VCaP (cell line): ENCODE data around the gene CPNE6.

ENCODE experiments used
- H3K27ac ChIP-seq: fragments of 450-650 bp; 2 replicates; pipeline ENCODE4 v1.5.1; 2017
- TF ChIP-seq, protein P1 (sequence below): fragments of 450-650 bp; conservative IDR thresholded peaks from 2 replicates; pipeline ENCODE4 v1.5.1; 2017; ENCODE audit warnings: mild to moderate bottlenecking, moderate library complexity

The CPNE6 gene

DNA sequence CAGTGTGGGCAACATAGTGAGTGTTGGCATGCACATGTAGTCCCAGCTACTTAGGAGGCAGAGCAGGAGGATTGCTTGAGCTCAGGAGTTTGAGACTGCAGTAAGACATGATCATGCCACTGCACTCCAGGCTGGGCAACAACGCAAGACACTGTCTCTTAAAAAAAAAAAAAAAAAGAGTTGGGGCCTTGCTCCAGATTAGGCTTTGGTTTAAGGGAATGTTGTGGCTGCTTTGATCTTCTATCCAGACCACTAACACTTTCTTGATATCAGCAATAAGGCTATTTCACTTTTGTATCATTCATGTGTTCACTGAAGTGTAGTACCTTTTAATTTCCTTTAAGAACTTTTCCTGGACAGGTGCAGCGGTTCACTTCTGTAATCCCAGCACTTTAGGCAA is 56.3 kb downstream of the CPNE6 start:
- TF ChIP-seq, protein P1, sequence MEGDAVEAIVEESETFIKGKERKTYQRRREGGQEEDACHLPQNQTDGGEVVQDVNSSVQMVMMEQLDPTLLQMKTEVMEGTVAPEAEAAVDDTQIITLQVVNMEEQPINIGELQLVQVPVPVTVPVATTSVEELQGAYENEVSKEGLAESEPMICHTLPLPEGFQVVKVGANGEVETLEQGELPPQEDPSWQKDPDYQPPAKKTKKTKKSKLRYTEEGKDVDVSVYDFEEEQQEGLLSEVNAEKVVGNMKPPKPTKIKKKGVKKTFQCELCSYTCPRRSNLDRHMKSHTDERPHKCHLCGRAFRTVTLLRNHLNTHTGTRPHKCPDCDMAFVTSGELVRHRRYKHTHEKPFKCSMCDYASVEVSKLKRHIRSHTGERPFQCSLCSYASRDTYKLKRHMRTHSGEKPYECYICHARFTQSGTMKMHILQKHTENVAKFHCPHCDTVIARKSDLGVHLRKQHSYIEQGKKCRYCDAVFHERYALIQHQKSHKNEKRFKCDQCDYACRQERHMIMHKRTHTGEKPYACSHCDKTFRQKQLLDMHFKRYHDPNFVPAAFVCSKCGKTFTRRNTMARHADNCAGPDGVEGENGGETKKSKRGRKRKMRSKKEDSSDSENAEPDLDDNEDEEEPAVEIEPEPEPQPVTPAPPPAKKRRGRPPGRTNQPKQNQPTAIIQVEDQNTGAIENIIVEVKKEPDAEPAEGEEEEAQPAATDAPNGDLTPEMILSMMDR: no peak
- no peak overlapping the region for H3K27ac ChIP-seq
